HG02938 (cell line): ENCODE data around the gene ZNF700.
"Not testable (repeated sequence)": the region's sequence is repeated elsewhere in the genome, so short reads cannot be mapped to it uniquely, and the experiment has no call there.

ENCODE experiments used
- ATAC-seq: cut with Tn5 transposase; IDR thresholded peaks from one replicate; pipeline ENCODE4 v1.9.1; 2021; ENCODE audit warnings: mild to moderate bottlenecking, moderate library complexity; ENCODE audit not compliant: unreplicated experiment

ZNF700 gene

GRCh38 chr19:11938383-11938782 lies 13.5 kb downstream of the ZNF700 start:
- not testable (repeated sequence) for ATAC-seq

- not testable (repeated sequence) for ATAC-seq
Observed at GRCh38 chr19:11941361-11941887, 16.5 kb downstream of the ZNF700 start.

DNA sequence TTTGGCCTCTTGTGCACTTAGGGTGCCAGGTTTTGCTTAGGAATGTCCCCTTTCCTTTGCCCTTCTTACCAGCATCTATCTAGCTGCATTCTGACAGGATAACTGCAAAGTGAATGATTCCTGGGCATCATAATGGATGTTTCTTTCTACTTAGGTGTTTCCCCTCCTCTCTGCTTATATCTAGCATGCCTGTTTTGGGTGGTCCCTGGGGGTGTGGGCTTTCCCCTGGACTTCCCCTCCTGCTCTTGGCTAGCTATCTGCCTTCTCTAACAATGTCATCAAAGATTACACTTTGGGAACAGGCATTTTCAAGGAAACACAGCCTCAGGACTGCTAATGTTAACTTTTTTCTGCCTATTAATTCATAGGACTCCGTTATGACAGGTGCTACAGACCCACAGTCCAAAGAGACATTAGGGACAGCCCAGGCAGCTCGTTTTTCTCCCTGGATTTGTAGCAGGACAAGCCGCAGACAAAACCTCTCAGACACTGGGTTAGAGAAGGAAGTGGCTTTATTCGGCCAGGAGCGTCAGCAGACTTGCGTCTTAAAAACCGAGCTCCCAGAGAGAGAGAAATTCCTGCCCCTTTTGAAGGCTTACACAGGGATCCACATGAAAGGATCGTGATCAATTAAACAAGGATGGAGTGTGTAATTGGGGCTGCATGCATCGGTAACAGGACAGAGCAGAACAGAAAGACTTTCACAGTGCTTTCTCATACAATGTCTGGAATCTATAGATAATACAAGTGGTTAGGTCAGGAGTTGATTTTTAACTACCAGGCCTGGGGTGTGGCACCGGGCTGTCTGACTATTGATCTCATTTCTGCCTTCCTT lies 17.3 kb downstream of the ZNF700 start:
- ATAC-seq: no peak

DNA sequence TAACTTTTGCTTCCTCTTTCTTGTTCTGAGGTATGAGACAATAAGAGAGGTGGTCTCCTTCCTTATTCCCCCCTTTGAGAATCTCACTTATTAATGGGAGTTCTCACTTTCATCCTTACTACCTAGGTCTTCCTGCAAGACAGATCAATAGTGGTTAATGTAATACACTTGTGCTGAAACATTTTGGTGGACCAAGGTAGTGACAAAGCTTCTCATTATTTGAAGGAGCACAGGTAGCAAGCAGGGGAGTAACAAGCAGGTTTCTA lies 17.9 kb downstream of the ZNF700 start:
- ATAC-seq: no peak

DNA sequence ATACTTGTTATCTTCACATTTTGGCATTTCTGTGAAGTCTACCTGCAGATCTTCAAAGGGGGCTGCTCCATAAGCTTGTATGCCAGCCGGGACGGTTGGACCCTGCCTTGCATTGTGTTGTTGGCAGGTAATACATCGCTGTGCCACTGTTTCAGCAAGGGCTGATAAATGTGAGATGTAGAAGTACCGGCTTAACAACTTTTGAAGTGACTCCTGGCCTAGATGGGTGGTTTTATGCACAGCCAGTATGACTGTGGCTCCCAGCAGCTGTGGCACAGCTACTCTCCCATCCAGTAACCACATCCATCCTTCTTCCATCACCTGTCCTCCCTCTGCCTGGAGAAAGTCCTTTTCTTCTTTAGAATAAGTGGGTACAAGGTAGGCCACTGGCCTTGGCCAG lies 19.7 kb downstream of the ZNF700 start:
- ATAC-seq: no peak

GRCh38 chr19:11948646-11949045 lies 23.7 kb downstream of the ZNF700 start:
- no peak for ATAC-seq

DNA sequence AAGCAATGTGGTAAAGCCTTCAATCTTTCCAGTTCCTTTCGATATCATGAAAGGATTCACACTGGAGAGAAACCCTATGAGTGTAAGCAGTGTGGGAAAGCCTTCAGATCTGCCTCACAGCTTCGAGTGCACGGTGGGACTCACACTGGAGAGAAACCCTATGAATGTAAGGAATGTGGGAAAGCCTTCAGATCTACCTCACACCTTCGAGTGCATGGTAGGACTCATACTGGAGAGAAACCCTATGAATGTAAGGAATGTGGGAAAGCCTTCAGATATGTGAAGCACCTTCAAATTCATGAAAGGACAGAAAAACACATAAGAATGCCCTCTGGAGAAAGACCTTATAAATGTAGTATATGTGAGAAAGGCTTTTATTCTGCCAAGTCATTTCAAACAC lies 24.3 kb downstream of the ZNF700 start:
- ATAC-seq: no peak

DNA sequence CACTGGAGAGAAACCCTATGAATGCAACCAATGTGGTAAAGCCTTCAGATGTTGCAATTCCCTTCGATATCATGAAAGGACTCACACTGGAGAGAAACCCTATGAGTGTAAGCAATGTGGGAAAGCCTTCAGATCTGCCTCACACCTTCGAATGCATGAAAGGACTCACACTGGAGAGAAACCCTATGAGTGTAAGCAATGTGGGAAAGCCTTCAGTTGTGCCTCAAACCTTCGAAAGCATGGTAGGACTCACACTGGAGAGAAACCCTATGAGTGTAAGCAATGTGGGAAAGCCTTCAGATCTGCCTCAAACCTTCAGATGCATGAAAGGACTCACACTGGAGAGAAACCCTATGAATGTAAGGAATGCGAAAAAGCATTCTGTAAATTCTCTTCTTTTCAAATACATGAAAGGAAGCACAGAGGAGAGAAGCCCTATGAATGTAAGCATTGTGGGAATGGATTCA lies 24.7 kb downstream of the ZNF700 start:
- ATAC-seq: not testable (repeated sequence)

DNA sequence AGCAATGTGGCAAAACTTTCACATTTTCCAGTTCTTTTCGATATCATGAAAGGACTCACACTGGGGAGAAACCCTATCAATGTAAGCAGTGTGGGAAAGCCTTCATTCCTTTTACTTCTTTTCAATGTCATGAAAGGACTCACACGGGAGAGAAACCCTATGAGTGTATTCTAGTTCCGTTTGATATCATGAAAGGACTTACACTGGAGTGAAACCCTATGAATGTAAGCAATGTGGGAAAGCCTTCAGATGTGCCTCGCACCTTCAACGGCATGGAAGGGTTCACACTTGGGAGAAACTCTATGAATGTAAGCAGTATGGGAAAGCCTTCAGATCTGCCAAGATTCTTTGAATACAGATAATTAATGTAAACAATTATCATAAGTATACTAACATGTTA lies 25.4 kb downstream of the ZNF700 start:
- ATAC-seq: no peak

DNA sequence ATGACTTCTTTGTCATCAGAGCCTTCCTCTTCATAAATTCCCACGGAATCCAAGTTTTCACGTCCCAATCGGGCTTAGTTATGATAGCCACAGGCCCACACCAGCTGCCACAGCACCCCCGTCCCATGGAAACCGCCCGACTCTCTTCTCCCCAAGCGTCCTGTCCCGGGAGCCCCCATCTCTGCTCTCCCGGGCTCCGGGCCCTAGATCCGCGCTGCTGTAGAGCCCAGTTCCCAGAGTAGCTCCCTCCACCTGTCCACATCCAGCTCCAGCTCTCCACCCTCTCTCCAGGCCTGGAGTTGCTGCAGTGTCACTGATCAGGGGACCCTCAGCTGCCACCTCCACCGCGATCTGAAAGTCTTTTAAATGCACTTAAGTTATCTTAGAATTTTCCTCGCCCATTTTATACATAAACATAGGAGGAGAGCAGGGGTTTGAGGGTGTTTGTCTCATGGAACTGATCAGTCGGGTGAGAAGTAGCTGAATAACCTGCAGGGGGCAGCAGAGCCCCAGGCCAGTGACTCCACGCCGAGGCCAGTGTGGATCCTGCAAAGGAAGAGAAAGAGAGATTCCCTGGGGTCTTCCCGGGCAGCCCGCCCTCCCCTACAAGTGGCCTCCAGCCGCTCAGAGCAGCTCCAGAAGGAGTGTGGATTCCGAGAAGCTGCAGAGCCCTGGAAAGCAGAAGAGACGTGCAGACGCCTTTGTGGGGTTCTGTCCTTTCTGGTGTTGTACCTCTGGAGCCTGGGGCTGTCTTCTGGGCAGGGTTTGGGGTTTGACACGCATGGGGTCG lies 38.9 kb downstream of the ZNF700 start:
- ATAC-seq: no peak

DNA sequence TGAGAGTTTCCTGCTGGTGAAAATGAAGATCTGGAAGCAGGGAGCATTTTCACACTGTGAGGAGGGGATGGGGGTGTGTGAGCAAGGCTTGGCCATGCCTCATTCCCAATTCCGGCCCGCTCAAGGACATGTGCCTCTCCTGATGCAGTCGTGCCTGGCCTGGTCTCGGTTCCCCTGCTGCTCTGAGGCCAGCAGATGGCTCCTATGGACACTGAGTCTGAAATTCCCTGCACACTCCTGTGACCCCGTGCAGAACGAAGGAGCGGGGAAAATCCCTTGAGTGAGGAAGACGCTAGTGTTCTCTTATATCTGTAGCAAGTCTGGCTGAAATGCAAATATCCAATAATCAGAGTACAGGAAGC lies 39.6 kb downstream of the ZNF700 start:
- ATAC-seq: peak; percentile 16

- peak; percentile 82 for ATAC-seq
Observed at GRCh38 chr19:11964858-11965645, 40.1 kb downstream of the ZNF700 start, which contains the start of gene ZNF763. ZNF763 (plus strand) TSS chr19:11965040; CDS start chr19:11965209, 169 bp downstream.

DNA sequence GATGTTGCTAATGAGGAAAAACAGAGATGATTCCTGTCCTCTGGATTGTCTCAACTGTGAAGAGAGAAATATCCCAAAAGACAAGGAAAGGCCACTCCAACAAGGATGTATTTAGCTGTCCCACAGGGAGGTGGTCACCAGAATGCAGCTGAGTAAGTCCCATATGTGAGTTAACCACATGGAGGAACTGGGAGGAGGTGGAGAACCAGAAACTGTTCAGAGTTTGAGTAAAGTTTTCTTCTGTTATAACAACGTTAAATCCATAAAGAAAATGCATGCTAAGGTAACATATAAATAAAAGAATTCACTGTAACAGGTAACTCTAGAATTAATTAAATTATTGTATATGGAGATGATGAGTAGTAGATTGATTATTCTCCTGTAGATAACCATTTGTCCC lies 45.3 kb downstream of the ZNF700 start:
- ATAC-seq: no peak

DNA sequence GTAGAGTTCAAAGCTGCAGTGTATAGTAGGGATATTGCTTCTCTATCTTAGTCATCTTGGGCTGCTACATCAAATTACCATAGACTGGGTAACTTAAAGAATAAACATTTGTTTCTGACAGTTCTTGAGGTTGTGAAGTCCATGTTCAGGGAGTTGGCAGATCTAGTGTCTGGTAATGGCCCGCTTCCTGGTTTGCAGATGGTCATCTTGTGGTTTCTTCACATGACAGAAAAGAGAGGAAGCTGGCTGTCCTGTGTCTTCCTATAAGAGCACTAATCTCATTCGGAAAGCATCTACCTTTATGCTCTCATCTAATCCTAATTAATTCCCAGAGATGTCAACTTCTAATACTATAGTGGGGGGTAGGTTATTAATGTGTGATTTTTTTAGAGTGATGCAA lies 46.1 kb downstream of the ZNF700 start:
- no peak for ATAC-seq

- no peak for ATAC-seq
Observed at GRCh38 chr19:11973019-11973810, 48.3 kb downstream of the ZNF700 start.

DNA sequence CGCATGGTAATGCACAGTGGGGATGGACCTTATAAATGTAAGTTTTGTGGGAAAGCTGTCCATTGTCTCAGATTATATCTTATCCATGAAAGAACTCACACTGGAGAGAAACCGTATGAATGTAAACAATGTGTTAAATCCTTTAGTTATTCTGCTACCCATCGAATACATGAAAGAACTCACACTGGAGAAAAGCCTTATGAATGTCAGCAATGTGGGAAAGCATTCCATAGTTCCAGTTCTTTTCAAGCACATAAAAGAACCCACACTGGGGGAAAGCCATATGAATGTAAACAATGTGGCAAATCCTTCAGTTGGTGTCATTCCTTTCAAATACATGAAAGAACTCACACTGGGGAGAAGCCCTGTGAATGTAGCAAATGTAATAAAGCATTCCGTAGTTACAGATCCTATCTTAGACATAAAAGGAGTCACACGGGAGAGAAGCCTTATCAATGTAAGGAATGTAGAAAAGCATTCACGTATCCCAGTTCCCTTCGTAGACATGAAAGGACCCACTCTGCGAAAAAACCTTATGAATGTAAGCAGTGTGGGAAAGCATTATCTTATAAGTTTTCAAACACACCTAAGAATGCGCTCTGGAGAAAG lies 53.7 kb downstream of the ZNF700 start:
- no peak for ATAC-seq

DNA sequence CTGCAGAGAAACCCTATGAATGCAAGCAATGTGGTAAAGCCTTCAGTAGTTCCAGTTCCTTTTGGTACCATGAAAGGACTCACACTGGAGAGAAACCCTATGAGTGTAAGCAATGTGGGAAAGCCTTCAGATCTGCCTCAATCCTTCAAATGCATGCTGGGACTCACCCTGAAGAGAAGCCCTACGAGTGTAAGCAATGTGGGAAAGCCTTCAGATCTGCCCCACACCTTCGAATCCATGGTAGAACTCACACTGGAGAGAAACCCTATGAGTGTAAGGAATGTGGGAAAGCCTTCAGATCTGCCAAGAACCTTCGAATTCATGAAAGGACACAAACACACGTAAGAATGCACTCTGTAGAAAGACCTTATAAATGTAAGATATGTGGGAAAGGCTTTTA lies 54.6 kb downstream of the ZNF700 start:
- ATAC-seq: no peak

GRCh38 chr19:11982526-11982925 lies 57.6 kb downstream of the ZNF700 start:
- no peak for ATAC-seq

GRCh38 chr19:11984986-11985385 lies 60.1 kb downstream of the ZNF700 start:
- ATAC-seq: no peak

DNA sequence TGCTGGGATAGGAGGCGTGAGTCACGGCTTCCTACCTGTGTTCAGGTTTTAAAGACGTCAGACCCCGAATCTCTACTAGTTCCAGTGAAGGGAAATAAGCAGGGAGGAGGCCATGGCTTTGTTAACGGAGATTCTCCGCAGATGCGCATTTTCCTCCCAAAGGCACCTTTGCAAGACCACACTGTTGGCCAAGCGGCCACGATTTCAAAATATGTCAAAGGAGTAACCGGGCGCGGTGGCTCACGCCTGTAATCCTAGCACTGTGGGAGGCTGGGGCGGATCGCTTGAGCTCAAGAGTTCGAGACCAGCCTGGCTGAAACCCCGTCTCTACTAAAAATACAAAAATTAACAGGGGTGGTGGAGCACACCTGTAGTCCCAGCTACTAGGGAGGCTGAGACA lies 61.8 kb downstream of the ZNF700 start:
- no peak for ATAC-seq
